HFFc6 (cell line): ENCODE measurements around the gene PTPRA. TPM values are rescaled to one million over a fixed set of nuclear protein-coding genes. Genes with fewer than 3 reads are reported as not detected.
A peak's percentile ranks its signal among the peaks of the same experiment; 100 is the strongest.

Experiments
- DNase-seq: peaks from one replicate; pipeline ENCODE4 v3.0.0-alpha.2; 2018
- H3K27ac Mint-ChIP-seq: 2 replicates; pipeline ENCODE4 v1.8.0; 2020; ENCODE audit warnings: mild to moderate bottlenecking, mixed read lengths
- H3K27me3 Mint-ChIP-seq: 2 replicates; pipeline ENCODE4 v1.8.0; 2021; ENCODE audit warnings: mild to moderate bottlenecking, moderate library complexity, mixed read lengths; ENCODE audit not compliant: insufficient read depth
- H3K36me3 Mint-ChIP-seq: 2 replicates; pipeline ENCODE4 v1.8.0; 2021; ENCODE audit warnings: low read depth, mixed read lengths
- H3K4me1 Mint-ChIP-seq: 2 replicates; pipeline ENCODE4 v1.8.0; 2020; ENCODE audit warnings: low read depth, mixed read lengths
- H3K4me3 Mint-ChIP-seq: 2 replicates; pipeline ENCODE4 v1.8.0; 2020; ENCODE audit warnings: mild to moderate bottlenecking, moderate library complexity, mixed read lengths
- H3K9me3 Mint-ChIP-seq: 2 replicates; pipeline ENCODE4 v1.8.0; 2020; ENCODE audit warnings: mild to moderate bottlenecking, mixed read lengths
- total RNA-seq, 6 experiments: library from RNA; stranded (reverse); fragmentation: NEBNext Ultra II Directional; extraction: Animal tissue kit (Norgen Biotek cat#: 25700); gene quantifications; 2 replicates in 1 of 6; 3 replicates in 5 of 6; pipeline ENCODE4 v1.2.3, GENCODE V29; 2021
- TF ChIP-seq, protein P1 (sequence below): fragments of 200-600 bp; sonication (generic); IDR thresholded peaks from 2 replicates; pipeline ENCODE4 v1.5.0; 2021; ENCODE audit warnings: antibody characterized with exemption, mild to moderate bottlenecking

Gene PTPRA
- total RNA-seq, 6 experiments from 2014 or later = 44.3 to 54.4 (median 48.7) TPM

DNA sequence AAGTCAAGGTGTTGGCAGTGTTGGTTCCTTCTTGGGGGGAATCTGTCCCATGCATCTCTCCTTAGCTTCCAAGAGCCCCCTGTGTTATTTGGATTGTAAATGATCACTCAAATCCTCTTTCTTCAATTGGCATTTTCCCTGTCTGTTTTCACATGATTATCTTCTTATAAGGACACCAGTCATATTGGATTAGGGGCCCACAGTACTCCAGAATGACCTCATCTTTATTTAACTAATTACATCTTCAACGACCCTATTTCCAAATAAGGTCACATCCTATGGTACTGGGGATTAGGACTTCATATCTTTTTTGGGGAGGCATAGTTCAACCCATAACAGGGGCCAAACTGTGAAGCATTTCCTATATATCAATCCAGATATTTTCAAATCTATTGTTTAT is 57.3 kb downstream of the PTPRA start:
- DNase-seq = no peak
- no peaks in the 10 kb centered on the region for H3K9me3 Mint-ChIP-seq
- no peaks in the 10 kb centered on the region for H3K4me1 Mint-ChIP-seq
- no peak overlapping the region for H3K4me3 Mint-ChIP-seq
- TF ChIP-seq, protein P1, sequence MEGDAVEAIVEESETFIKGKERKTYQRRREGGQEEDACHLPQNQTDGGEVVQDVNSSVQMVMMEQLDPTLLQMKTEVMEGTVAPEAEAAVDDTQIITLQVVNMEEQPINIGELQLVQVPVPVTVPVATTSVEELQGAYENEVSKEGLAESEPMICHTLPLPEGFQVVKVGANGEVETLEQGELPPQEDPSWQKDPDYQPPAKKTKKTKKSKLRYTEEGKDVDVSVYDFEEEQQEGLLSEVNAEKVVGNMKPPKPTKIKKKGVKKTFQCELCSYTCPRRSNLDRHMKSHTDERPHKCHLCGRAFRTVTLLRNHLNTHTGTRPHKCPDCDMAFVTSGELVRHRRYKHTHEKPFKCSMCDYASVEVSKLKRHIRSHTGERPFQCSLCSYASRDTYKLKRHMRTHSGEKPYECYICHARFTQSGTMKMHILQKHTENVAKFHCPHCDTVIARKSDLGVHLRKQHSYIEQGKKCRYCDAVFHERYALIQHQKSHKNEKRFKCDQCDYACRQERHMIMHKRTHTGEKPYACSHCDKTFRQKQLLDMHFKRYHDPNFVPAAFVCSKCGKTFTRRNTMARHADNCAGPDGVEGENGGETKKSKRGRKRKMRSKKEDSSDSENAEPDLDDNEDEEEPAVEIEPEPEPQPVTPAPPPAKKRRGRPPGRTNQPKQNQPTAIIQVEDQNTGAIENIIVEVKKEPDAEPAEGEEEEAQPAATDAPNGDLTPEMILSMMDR = no peak
- H3K27me3 Mint-ChIP-seq = no peaks in the 10 kb centered on the region
- H3K36me3 Mint-ChIP-seq = peaks cover 6% of the 10 kb centered on the region; the same call in 1 of the 2 replicates
- no peak overlapping the region for H3K27ac Mint-ChIP-seq

GRCh38 chr20:2932498-2932897 is 59.2 kb downstream of the PTPRA start:
- H3K9me3 Mint-ChIP-seq = no peaks in the 10 kb centered on the region
- no peaks in the 10 kb centered on the region for H3K36me3 Mint-ChIP-seq
- no peaks in the 10 kb centered on the region for H3K27me3 Mint-ChIP-seq
- TF ChIP-seq, protein P1 = no peak
- DNase-seq = no peak
- no peak overlapping the region for H3K4me3 Mint-ChIP-seq
- H3K27ac Mint-ChIP-seq = no peak overlapping the region
- no peaks in the 10 kb centered on the region for H3K4me1 Mint-ChIP-seq

DNA sequence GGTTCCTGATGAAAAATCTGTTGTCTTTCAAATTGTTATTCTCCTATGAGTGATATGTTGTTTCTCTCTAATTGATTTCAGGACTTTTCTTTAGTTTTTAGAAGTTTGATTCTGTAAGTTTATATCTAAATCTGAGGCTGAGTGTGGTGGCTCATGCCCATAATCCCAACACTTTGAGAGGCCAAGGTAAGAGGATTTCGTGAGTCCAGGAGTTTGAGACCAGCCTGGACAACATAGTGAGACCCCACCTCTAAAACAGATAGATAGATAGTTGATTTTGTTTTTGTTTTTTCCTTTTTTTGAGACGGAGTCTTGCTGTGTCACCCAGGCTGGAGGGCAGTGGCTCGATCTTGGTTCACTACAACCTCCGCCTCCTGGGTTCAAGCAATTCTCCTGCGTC is 64.6 kb downstream of the PTPRA start:
- TF ChIP-seq, protein P1 = no peak
- H3K27ac Mint-ChIP-seq = no peak overlapping the region
- H3K9me3 Mint-ChIP-seq = no peaks in the 10 kb centered on the region
- H3K4me1 Mint-ChIP-seq = peaks cover 12% of the 10 kb centered on the region; the same call in 1 of the 2 replicates
- no peaks in the 10 kb centered on the region for H3K27me3 Mint-ChIP-seq
- no peak overlapping the region for H3K4me3 Mint-ChIP-seq
- DNase-seq = no peak
- 0 out of 2 replicates have a peak, but pooled peaks cover 7% of the 10 kb centered on the region for H3K36me3 Mint-ChIP-seq

DNA sequence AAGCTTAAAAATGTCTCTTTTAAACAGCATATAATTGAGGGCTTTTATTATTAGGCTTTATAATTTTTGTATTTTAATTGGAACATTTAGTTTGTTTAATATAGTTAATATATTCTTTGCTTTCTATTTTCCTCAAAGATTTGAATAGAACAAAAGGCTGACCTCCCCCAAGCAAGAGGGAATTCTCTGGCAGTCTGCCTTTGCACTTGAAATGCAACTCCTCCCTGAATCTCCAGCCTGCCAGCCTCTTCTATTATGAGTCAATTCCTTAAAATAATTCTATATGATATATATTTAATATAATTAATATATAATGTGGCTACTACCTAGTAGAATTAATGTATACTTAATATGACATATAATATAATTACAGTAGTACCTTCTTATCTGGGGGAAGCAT is 69.2 kb downstream of the PTPRA start:
- no peak for DNase-seq
- Mint-ChIP-seq H3K27me3 (no peaks in the 10 kb centered on the region), H3K36me3 (0 out of 2 replicates have a peak, but pooled peaks cover 7% of the 10 kb centered on the region), H3K4me3 (no peak overlapping the region), H3K4me1 (peaks cover 18% of the 10 kb centered on the region), H3K27ac (no peak overlapping the region), H3K9me3 (no peaks in the 10 kb centered on the region)
- TF ChIP-seq, protein P1 = no peak

- TF ChIP-seq, protein P1 = no peak
- Mint-ChIP-seq H3K4me3 (no peak overlapping the region), H3K4me1 (peaks cover 10% of the 10 kb centered on the region; the same call in 1 of the 2 replicates), H3K27me3 (no peaks in the 10 kb centered on the region), H3K36me3 (peaks cover 5% of the 10 kb centered on the region; the same call in 1 of the 2 replicates), H3K9me3 (no peaks in the 10 kb centered on the region), H3K27ac (peak overlapping the region; percentile 12; the same call in 1 of the 2 replicates)
- DNase-seq = no peak
These were observed 74.0 kb downstream of the PTPRA start for GRCh38 chr20:2946988-2947961.
